Lung (tissue), 12 donors: Measurements from ENCODE around the gene RAB3A. TPM values are rescaled to one million over a fixed set of nuclear protein-coding genes. Genes with fewer than 3 reads are reported as not detected.

Experiments used
- ATAC-seq: fragments of 200-7000 bp; cut with Tn5 transposase; one replicate; pipeline ENCODE4 v1.9.1; 2020; ENCODE audit warnings: moderate number of reproducible peaks; ENCODE audit not compliant: insufficient read depth, low FRiP score
- DNase-seq, 3 donors: peaks; one replicate each; pipeline ENCODE4 v3.0.0-alpha.2; 2013 to 2017
- H3K27ac ChIP-seq, 2 donors: one replicate each; pipeline ENCODE4 v1.5.1; 2013; ENCODE audit warnings: mild to moderate bottlenecking in 2 of 2, moderate library complexity in 2 of 2, control low read depth in 1 of 2, inconsistent platforms in 1 of 2, low read depth in 1 of 2, low read length in 1 of 2
- H3K27me3 ChIP-seq, 3 donors: one replicate each; pipeline ENCODE4 v1.5.1; 2013; ENCODE audit warnings: low read length in 2 of 3; ENCODE audit not compliant: control insufficient read depth in 3 of 3, insufficient read depth in 3 of 3
- H3K36me3 ChIP-seq, 4 donors: one replicate each; pipeline ENCODE4 v1.5.1; 2013; ENCODE audit warnings: low read length in 4 of 4, mild to moderate bottlenecking in 1 of 4, moderate library complexity in 1 of 4; ENCODE audit not compliant: control insufficient read depth in 4 of 4, insufficient read depth in 4 of 4
- H3K4me1 ChIP-seq, 5 donors: one replicate each; pipeline ENCODE4 v1.5.1; 2013; ENCODE audit warnings: low read length in 5 of 5, mild to moderate bottlenecking in 2 of 5, moderate library complexity in 1 of 5; ENCODE audit not compliant: control insufficient read depth in 5 of 5, insufficient read depth in 5 of 5
- H3K4me3 ChIP-seq: one replicate; pipeline ENCODE4 v1.5.1; 2013; ENCODE audit warnings: mild to moderate bottlenecking, control low read depth, moderate library complexity
- H3K9ac ChIP-seq, 2 donors: one replicate each; pipeline ENCODE4 v1.5.1; 2013; ENCODE audit warnings: low read length in 2 of 2, control low read depth in 1 of 2; ENCODE audit not compliant: insufficient read depth in 1 of 2
- H3K9me3 ChIP-seq, 4 donors: one replicate each; pipeline ENCODE4 v1.5.1; 2013; ENCODE audit warnings: low read length in 3 of 4, mild to moderate bottlenecking in 1 of 4, moderate library complexity in 1 of 4; ENCODE audit not compliant: control insufficient read depth in 4 of 4, insufficient read depth in 3 of 4
- WGBS, 2 donors: extraction: QIAGEN DNeasy Blood & Tissue Kit; methylation state at CpG; one replicate each; pipeline ENCODE4 v1.1.7; 2013; 5-methylcytosine and 5-hydroxymethylcytosine counted together
- polyA plus RNA-seq, 2 donors: library from polyadenylated mRNA; stranded (reverse); fragments of 200-250 nt; gene quantifications; one replicate each; pipeline ENCODE4 v1.2.1, GENCODE V29; 2013
- total RNA-seq, 2 donors: library from RNA; depleted of rRNA in 1 of 2; stranded (reverse); fragments of >200 nt in 1 of 2; gene quantifications; one replicate each; pipeline ENCODE4 v1.2.1, GENCODE V29; 2014 to 2021
- TF ChIP-seq, protein P1 (sequence below): IDR thresholded peaks from 2 replicates; pipeline ENCODE4 v1.5.1; 2012; ENCODE audit warnings: mild to moderate bottlenecking; ENCODE audit errors: control extremely low read depth, extremely low read depth
- donor health status: control.
- donor health status: control.
- donor health status: Bipolar disorder and iron deficiency.
- donor health status: healthy.
- donor health status: DM: yes; HTN: yes; CAD: no.

RAB3A gene
- total and polyA plus RNA-seq, 4 donors = 1.1 to 6.7 (median 2.3) TPM

DNA sequence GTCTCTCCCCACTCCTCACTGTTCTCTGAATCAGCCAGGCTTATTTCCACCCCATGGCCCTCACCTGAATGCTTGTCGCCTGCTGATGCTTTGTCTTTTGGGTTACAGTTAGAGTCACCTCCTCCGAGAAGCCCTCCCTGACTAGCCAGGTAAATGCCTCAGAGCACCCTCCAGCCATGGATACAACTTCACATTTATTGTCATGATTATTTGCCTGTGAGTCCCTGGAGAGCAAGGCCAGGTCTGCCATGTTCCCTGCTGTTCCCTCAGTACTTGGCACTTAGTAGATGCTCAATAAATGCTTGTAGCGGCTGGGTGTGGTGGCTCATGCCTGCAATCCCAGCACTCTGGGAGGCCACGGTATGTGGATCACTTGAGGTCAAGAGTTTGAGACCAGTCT lies 26.1 kb upstream of the RAB3A start:
- ATAC-seq (no peak), DNase-seq (no peak)
- no peak overlapping the region for H3K9ac ChIP-seq
- H3K9me3 ChIP-seq = peaks cover 0 to 13% (median 0%) of the 10 kb centered on the region in 4 donors
- TF ChIP-seq, protein P1, sequence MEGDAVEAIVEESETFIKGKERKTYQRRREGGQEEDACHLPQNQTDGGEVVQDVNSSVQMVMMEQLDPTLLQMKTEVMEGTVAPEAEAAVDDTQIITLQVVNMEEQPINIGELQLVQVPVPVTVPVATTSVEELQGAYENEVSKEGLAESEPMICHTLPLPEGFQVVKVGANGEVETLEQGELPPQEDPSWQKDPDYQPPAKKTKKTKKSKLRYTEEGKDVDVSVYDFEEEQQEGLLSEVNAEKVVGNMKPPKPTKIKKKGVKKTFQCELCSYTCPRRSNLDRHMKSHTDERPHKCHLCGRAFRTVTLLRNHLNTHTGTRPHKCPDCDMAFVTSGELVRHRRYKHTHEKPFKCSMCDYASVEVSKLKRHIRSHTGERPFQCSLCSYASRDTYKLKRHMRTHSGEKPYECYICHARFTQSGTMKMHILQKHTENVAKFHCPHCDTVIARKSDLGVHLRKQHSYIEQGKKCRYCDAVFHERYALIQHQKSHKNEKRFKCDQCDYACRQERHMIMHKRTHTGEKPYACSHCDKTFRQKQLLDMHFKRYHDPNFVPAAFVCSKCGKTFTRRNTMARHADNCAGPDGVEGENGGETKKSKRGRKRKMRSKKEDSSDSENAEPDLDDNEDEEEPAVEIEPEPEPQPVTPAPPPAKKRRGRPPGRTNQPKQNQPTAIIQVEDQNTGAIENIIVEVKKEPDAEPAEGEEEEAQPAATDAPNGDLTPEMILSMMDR = no peak
- H3K36me3 ChIP-seq = no peaks in the 10 kb centered on the region
- H3K27me3 ChIP-seq = peaks cover 0 to 38% (median 11%) of the 10 kb centered on the region in 3 donors
- H3K4me1 ChIP-seq = peaks cover 0 to 12% (median 0%) of the 10 kb centered on the region in 5 donors
- no peak overlapping the region for H3K4me3 ChIP-seq
- H3K27ac ChIP-seq = no peak overlapping the region
- 80 to 87% methylated on average over 4 of the region's 4 CpGs for WGBS, 2 donors

DNA sequence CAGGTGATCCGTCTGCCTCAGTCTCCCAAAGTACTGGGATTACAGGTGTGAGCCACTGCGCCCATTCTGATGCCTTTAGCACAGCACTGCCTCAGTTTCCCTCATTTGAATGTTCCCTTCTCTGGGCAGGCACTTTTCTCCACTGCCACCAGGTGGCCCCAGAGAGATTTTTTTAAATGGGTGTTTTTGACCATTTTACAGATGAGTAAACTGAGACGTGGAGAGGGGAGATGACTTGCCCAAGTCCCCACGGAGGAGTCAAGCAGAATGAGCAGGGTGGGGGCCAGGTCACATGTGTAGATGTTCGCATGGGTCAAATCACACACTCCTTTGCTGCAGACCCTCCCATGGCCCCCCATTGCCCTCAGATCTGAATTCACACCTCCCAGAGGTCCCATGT lies 25.6 kb upstream of the RAB3A start:
- Histone ChIP-seq H3K9ac (no peak overlapping the region), H3K27ac (no peak overlapping the region), H3K27me3 (peaks cover 0 to 39% (median 11%) of the 10 kb centered on the region in 3 donors), H3K4me3 (no peak overlapping the region), H3K9me3 (peaks cover 0 to 13% (median 0%) of the 10 kb centered on the region in 4 donors), H3K36me3 (no peaks in the 10 kb centered on the region), H3K4me1 (peaks cover 0 to 16% (median 0%) of the 10 kb centered on the region in 5 donors)
- ATAC-seq (no peak), DNase-seq (no peak)
- 69 to 72% methylated on average over 5 of the region's 5 CpGs for WGBS, 2 donors
- TF ChIP-seq, protein P1 = peak; percentile 0

DNA sequence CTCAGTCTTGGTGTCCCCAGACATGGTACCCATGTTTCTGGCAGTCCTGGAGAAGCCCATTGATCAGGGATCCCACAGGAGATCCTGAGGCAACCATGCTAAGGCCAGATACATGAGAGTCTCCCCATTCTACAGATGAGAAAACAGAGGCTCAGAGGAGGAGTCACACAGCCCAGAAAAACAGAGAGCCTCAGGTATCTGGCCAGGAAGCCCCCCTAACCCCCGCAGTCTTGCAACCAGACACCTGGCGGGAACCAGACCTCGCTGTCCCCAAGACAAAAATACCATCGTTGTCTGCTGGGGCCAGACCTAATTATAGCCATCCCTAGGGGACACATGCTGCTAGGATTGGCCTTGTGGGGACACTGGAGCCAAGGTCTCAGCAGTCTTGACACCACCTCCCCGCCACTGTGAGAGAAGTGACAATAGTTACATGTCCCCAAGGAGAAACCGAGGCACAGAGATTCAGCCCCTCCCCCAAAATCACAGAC lies 24.0 kb upstream of the RAB3A start:
- DNase-seq = no peak
- peaks cover 0 to 19% (median 0%) of the 10 kb centered on the region in 5 donors for H3K4me1 ChIP-seq
- WGBS, 2 donors = 79% methylated on average over 6 of the region's 6 CpGs
- H3K9me3 ChIP-seq = peaks cover 0 to under 1% (median 0%) of the 10 kb centered on the region in 4 donors
- TF ChIP-seq, protein P1 = no peak
- no peak for ATAC-seq
- no peak overlapping the region for H3K4me3 ChIP-seq
- H3K9ac ChIP-seq = no peak overlapping the region
- H3K27ac ChIP-seq = no peak overlapping the region
- H3K27me3 ChIP-seq = peaks cover 0 to 39% (median 11%) of the 10 kb centered on the region in 3 donors
- H3K36me3 ChIP-seq = no peaks in the 10 kb centered on the region
